22Rv1 (cell line): Measurements from ENCODE around the gene LTBP2.

Source experiments
- H3K27ac ChIP-seq: fragments of 450-650 bp; 2 replicates; pipeline ENCODE4 v1.5.1; 2017
- ZFX ChIP-seq: fragments of 450-650 bp; IDR thresholded peaks from 2 replicates; pipeline ENCODE4 v1.6.1; 2017; ENCODE audit warnings: antibody characterized with exemption, borderline replicate concordance
- TF ChIP-seq, protein P1 (sequence below): fragments of 450-650 bp; IDR thresholded peaks from 2 replicates; pipeline ENCODE4 v1.5.1; 2017; ENCODE audit warnings: mild to moderate bottlenecking

LTBP2 gene

DNA sequence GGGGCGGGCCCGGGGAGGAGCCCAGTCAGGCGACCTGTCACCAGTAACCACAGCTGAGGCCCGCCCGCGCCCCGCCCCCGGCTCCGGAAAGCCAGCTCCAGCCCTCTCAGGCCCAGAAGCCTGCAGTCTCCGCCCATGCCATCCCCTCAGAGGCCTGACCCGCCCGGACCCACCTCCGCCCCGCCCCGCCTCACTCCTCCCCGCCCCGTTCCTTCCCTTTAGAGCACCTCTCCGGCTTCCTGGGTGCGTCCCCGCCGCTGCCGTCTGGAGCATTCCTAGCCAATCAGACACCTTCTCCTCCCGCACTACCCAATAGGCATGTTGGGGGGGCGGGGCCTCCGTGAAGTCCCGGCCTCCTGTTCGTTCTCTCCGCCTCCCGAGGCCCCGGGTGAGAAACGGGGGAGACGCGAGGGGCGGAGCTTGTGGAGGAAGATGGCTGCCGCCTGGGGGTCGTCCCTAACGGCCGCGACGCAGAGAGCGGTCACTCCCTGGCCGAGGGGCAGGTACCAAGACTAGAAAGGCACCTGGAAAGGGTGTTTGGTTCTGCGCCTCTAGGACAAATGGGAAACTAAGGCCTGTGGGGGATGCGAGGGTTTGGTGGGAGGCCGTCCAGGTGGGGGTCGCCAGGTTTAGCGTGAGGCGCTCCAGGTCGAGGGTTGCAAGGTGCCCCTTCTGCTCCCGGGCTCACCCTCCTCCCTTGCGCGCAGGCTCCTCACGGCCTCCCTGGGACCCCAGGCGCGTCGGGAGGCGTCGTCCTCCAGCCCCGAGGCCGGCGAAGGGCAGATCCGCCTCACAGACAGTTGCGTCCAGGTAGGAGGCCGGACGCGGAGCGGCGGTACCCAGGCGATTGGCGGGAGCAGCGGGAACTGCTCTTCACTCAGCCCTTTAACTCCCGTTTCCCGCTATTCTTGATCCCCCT is 118.4 kb downstream of the LTBP2 start, which contains the start of gene ISCA2:
Gene ISCA2 (plus strand): TSS at position 423 of the 919 bp plus-strand sequence. CDS start 10 bp downstream, at position 433.
- TF ChIP-seq, protein P1, sequence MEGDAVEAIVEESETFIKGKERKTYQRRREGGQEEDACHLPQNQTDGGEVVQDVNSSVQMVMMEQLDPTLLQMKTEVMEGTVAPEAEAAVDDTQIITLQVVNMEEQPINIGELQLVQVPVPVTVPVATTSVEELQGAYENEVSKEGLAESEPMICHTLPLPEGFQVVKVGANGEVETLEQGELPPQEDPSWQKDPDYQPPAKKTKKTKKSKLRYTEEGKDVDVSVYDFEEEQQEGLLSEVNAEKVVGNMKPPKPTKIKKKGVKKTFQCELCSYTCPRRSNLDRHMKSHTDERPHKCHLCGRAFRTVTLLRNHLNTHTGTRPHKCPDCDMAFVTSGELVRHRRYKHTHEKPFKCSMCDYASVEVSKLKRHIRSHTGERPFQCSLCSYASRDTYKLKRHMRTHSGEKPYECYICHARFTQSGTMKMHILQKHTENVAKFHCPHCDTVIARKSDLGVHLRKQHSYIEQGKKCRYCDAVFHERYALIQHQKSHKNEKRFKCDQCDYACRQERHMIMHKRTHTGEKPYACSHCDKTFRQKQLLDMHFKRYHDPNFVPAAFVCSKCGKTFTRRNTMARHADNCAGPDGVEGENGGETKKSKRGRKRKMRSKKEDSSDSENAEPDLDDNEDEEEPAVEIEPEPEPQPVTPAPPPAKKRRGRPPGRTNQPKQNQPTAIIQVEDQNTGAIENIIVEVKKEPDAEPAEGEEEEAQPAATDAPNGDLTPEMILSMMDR, result no peak
- TF ChIP-seq ZFX, result no peak
- peak within 1 kb of the TSS; percentile 70 for H3K27ac ChIP-seq

DNA sequence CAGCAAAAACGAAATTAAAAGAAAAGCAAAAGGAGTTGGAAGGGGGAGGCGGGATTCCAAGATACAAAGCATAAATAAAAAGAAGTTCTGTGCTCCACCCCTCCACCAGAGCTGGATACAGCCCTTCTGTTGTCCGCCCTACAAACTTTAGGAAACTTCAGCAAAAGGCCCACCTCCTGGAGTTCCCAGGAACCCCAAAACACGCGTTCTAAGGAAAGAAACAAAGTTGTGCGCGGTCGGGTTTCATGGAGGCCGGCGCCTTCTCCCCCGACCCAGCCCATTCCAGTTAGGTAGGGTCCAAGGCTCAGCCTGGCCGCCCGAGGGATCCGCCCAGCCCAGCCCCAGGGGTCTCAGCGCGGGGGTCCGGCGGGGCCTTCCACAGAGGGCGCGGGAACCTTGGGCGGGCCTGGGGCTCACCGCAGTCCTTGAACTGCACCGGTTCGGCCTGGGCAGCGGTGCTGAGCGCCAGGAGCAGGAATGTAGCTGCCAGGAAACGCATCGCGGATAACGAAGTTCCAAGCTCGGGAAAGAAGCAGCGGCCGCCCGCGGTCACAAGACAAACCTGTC is 119.2 kb downstream of the LTBP2 start, which contains the start of gene NPC2:
Gene NPC2 (minus strand): TSS at position 530 of the 567 bp plus-strand sequence. CDS start 31 bp downstream, at position 499.
- no peak for TF ChIP-seq ZFX
- TF ChIP-seq, protein P1, result no peak; the same call in 1 of the 2 replicates
- peak within 1 kb of the TSS; percentile 70 for H3K27ac ChIP-seq

DNA sequence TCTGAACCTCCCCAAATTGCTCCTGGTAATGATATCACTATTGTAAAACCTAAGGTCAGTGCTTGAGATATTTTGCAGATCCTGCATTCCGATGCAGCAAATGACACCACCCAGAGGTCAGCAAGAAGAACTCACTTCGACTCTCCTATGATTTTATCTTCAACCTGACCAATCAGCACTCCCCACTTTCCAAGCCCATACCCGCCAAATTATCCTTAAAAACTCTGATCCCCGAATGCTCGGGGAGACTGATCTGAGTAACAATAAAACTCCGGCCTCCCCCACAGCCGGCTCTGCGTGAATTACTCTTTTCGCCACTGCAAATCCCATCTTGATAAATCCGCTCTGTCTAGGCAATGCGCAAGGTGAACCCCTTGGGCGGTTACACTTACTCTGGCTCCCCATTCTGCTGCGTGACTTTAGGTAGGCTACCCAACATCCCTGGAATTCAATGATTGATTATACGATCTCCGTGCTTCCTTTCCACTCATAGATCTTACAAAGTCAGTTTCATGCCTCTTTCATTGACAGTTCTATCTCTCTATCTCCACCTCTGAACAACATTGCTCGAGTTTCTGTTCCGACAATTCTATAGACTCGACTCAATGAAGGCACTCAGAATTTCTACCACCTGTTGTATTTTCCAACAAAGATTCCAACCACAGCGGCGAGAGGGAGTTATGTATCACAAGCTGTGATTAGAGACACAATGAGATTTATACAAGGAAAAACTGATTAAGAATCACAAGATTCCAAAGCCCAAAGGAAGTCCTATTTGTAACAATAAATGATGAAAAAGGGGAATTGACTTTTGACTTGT is 119.9 kb downstream of the LTBP2 start:
- H3K27ac ChIP-seq, result peak overlapping the region; percentile 70

DNA sequence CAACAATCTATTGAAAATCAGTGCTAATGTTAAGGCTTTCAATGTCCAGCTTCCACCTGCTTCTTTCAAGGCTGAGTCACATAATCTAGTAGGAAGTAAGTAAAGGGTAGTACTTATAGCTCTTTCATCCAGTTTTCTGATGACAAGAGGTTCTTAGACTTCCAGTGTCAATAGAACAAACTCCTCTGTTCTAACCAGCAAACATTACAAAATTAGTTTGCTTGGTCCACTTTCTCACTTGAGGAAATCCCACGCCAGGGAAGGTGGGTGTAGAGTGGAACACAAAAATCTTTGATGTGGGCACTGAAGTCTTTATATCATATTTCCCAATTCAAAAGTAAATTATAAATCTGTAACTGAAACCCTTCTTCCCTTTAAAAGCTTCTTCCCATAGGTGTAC is 121.6 kb downstream of the LTBP2 start:
- TF ChIP-seq, protein P1, result no peak
- TF ChIP-seq ZFX, result no peak
- no peak overlapping the region for H3K27ac ChIP-seq

More for the DNA sequence above, 119.9 kb downstream of the LTBP2 start:
- TF ChIP-seq, protein P1, result peak; percentile 77
- no peak for TF ChIP-seq ZFX

DNA sequence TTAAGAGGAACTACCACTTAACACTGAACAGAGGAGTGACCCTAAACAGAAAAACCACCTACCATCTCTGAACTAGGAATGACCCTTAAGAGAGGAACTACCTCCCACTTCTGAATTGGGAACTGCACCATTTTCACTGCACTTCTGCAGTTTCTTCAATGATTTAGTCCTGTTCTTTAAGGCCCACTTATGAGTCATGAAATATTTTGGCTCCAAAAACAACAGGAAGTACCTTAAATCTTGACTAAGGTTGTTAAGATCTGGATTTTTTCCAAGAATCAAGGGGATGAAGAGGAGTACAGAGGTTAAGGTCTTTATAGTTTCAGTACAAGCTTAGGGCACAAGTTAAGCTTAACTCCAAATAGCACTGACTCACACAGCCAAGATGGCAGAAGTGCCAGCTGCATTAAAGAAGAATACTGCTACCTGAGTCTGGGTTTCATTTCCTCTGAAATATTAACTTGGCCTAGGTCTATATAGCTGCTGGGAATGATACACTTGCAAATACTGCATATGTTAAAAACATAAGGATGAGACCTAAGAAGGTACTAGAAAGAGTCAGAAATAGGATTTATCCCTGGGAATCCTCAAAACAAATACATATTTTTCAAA is 123.1 kb downstream of the LTBP2 start:
- no peak for TF ChIP-seq ZFX
- TF ChIP-seq, protein P1, result no peak
- no peak overlapping the region for H3K27ac ChIP-seq

DNA sequence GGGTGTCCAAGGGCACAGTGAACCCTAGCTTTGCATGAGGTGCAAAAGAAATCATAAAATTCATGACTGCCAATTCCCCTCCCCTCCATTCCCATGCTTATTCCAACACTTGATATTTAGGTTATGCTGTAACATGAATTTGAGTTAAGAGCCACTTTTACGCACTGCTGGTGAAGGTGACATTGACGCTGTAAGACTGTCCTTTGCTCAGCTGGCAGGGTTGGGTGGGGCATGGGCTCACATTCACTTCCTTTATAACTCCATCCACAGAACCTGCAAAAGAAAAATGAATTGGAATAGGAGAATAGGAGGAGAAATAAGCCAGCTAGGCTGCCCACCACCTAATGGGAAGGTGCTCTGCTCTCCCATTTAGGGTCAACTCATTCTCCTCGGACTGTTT is 125.9 kb downstream of the LTBP2 start:
- no peak for TF ChIP-seq ZFX
- TF ChIP-seq, protein P1, result no peak
- H3K27ac ChIP-seq, result no peak overlapping the region
